ENCODE results near the gene CYTH1.
"Not testable (repeated sequence)": the region's sequence is repeated elsewhere in the genome, so short reads cannot be mapped to it uniquely, and the experiment has no call there.

GRCh38 chr17:78779286-78779651 is 2.8 kb downstream of the CYTH1 start:
- TF ChIP-seq CTCF, POLR2A (IDR thresholded peaks at IDR 0.05): not testable (repeated sequence)

Measured in Peyer's patch (tissue), 4 donors.